Medulla oblongata (tissue), 1 donor: ENCODE data around the gene FBXO46.
"Not testable (repeated sequence)": the region's sequence is repeated elsewhere in the genome, so short reads cannot be mapped to it uniquely, and the experiment has no call there.

Source experiments
- DNase-seq: peaks from one replicate; pipeline ENCODE4 v3.0.0-alpha.2; 2015; ENCODE audit errors: extremely low spot score

Gene FBXO46

GRCh38 chr19:45728683-45729082, 2.0 kb downstream of the FBXO46 start:
- not testable (repeated sequence) for DNase-seq

- not testable (repeated sequence) for DNase-seq
Observed at GRCh38 chr19:45720065-45720464, 10.6 kb downstream of the FBXO46 start.

DNA sequence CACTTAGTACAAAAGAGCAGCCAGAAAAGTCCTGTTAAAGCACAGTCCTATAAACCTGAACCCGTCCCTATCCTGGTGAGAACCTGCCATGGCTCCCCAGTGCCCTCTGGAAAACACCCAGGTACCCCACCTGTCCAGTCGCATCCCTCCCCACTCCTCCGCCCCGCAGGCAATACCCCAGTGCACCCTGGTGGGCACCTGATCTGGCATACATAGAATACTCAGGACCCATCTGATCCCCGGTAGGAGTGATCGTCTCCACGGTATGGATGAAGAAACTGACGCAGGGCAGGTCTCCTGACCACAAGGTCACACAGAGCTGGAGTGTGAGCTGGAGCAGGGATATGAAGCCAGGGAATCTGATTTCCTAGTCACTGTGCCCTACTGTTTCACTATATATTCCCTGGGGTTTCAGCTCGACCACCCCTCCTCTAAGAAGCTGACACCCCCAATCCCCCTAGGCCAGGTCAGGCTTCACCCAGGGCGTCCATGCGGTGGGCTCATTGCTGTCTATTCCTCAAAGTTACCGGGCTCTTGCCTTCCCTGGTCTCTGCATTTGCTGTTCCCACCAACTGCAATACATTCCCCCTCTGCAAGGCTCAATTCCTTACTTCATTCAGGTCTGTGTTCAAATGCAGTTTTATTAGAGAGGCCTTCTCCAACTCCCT, 12.6 kb downstream of the FBXO46 start:
- peak; percentile 18 for DNase-seq

DNA sequence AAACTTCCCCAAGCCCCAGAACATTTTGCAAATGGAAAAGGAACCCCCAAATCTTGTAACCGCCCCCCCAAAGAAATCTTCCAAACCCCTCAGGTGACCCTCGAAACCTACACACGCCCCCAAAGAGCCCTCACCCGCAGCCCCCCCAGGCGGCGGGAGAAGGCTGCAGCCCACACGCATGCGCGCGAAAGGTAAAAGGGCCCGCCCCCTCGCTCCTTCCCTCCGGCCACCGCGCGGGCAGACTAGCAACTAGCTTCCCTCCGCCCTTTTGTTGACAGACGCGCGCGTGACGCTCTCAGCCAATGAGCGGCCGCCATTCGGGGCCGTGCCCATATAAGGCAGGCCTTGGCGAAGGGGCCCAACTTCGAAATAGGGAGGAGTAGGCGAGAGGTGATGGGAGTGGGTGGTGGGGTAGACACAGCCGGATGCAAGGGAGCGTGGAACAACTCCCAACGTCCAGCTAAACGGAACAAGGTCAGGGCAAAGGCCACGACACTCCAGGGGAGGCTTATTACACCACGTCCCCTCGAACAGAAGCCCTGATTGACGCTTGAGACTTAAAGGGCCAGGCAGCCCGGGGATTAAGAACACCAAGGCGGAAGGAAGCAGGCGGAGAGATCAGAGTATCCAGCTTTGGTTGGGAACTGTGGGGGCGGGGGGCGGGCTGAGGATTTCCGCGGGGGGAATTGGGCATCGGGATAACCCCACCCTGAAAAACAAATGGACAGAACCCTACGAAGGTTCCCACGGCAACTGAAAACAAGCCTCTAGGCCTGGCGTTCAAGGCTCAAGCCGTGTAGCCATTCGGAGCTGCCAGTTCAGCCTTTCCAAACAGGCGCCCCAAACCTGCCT, 13.3 kb downstream of the FBXO46 start:
- peak; percentile 99 for DNase-seq

DNA sequence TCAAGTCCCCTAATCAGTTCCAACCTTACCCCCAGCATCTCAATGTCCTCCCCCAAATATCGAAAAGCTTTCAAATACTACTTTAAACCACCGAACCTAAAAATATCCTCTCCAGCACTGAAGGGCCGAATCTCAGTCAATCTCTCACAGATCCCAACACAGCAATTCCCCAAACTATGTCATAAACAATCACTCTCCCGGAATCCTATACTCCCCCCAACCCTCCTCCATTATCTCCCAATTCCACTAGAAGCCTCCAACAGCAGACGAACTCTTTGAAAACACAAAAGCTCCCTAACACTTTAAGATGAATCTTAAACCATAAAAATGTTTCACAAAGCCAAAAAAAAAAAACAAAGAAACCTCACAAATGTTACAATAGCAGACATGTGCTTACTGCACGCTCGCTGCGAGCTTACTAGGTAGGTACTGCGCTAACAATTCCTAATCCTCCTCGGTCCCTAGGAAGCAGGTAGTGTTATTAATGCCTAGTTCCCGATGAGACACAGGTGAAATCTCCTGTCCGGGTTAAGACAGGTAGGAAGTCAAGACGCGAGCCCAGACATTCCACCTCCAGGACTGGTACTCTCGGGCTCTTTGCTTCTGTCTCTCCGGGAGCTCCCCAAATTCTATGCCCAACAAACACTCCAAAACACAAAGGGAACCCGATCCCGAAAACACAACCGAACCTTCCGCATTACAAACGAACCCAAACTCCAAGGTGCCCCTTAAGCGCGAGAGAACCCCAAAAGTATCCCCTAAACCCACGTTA, 14.2 kb downstream of the FBXO46 start:
- DNase-seq = no peak

GRCh38 chr19:45715139-45715538, 15.6 kb downstream of the FBXO46 start:
- DNase-seq = no peak

DNA sequence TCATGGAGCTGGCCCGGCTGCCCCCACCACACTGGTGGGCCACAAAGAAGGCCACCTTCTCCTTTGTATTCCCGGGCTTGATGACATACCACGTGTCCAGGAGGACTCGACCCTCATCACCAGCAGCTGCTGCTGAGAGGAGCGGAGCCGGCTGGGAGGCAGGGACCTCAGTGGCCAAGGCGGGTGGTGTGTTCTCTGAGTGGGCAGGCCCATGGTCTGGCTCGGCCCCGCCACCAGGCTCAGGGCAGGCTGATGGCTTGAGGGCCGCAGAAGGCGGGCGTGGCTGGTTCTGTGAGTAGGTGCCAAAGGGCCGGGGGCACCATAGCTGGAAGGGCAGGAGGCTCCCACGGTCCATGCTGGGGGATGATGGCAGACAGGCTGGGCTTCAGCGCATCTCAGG, 17.6 kb downstream of the FBXO46 start:
- no peak for DNase-seq

- DNase-seq = no peak
Observed at GRCh38 chr19:45712699-45713067, 18.0 kb downstream of the FBXO46 start.

GRCh38 chr19:45711851-45712698, 18.6 kb downstream of the FBXO46 start:
- no peak for DNase-seq

GRCh38 chr19:45710356-45711130, 20.2 kb downstream of the FBXO46 start:
- DNase-seq = no peak

DNA sequence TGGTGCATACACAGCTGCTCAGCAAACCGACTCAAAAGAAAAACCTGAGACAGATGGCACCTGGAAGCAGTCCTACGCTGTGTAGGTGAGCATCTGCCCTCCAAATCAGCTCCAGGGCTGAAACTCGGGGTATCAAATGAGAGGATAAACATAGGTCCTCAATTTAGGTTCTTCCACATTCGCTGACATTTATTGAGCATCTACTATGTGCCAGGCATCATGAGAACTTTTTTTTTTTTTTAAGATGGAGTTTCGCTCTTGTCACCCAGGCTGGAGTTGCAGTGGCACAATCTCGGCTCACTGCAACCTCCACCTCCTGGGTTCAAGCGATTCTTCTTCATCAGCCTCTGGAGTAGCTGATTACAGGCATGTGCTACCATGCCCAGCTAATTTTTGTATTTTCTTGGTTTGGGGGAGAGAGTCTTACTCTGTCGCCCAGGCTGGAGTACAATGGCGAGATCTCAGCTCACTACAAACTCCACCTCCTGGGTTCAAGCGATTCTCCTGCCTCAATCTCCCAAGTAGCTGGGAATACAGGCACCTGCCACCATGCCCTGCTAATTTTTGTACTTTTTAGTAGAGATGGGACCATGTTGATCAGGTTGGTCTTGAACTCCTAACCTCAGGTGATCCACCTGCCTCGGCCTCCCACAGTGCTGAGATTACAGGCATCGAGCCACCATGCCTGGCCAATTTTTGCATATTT, 24.8 kb downstream of the FBXO46 start:
- DNase-seq = no peak

GRCh38 chr19:45705115-45705514, 25.6 kb downstream of the FBXO46 start:
- DNase-seq = no peak

DNA sequence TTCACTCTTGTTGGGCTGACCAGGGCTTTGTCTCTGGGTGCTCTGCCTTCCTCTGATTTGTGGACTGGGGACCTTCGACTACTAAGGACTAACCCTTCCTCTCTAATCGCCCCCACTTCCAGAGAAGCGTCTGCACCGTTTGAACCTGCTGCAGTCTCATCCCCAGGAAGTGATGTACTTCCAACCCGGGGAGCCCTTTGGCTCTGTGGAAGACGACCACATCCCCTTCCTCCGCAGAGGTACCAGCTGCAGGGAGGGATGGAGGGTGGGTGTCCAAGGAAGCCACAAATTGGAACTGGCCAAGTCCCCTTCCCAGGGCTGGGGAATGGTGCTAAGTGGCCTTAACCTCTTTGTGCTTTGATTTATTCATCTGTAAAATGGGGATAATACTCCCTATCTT, 29.0 kb downstream of the FBXO46 start:
- DNase-seq = no peak

DNA sequence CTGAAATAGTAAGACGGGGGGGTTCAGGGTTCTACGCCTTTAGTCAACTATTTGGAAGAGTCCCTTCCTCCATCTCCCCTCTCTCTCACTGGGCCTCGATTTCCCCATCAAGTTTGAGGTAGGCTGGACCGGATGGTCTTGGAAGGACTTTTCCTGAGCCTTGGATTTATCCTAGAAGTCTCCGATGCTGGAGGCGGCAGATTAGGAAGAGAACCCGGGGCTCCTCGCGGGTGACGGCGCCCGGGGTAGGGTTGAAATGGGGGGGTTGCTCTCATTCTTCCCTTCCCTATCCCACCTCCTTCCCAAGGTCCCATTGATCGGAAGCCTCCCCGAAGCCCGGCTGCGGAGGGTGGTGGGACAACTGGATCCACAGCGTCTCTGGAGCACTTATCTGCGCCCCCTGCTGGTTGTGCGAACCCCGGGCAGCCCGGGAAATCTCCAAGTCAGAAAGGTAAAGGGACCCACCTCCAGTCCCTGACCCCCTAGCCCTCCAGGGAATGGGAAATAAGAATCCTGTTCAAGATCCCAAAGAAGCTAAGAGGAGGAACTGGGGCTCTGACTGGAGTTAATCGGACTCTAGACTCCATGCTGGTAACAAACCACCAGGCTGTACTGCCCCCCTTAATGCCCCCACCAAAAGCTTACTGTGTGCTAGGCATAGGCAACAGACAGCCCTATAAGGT, 37.4 kb downstream of the FBXO46 start:
- peak; percentile 75 for DNase-seq

- peak; percentile 99 for DNase-seq
Observed at GRCh38 chr19:45692187-45693105, 38.2 kb downstream of the FBXO46 start, which contains the start of gene QPCTL. TSS of gene QPCTL (plus strand) at chr19:45692666. CDS start at chr19:45692704, 38 bp downstream.

- peak; percentile 96 for DNase-seq
Observed at GRCh38 chr19:45691516-45692186, 39.0 kb downstream of the FBXO46 start, which contains the start of gene SNRPD2. TSS of gene SNRPD2 (minus strand) at chr19:45691953. CDS start at chr19:45691888, 65 bp downstream.

DNA sequence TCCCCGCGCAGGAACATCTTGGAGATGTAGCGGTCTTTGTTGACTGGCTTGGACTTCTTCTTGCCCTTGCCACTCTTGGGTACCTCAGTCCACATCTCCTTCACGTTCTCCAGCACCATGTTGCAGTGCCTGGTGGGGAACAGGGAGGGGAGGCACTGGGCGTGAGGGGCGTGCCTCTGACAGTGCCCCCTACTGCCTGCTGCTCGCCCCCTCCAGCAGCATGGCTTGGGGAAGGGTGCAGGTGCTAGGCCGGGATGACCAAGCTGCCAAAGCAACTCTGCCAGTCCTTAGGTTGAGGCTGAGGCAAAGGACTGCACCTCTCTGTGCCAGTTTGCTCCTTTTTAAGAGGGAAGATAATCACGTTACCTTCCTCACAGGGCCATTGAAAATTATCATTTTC, 43.1 kb downstream of the FBXO46 start:
- no peak for DNase-seq

DNA sequence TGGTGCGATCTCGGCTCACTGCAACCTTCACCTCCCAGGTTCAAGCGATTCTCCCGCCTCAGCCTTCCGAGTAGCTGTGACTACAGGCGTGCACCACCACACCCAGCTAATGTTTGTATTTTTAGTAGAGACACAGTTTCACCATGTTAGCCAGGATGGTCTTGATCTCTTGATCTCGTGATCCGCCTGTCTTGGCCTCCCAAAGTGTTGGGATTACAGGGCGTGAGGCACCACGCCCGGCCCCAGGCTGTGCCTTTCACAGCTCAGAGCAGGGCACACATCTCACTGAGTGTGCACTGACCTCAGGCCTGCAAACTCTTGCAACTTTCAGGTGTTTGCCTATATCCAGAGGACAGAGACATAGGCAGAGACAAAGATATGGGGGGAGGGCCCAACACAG, 45.7 kb downstream of the FBXO46 start:
- DNase-seq = not testable (repeated sequence)
